NCI-H1417 treated with DMSO at 0.1 percent for 48 hours (cell line): ENCODE data around the gene DLG2.

ENCODE experiments used
- DNase-seq: peaks from one replicate; lab custom pipeline; 2025; lab: John Stamatoyannopoulos, UW

Gene DLG2

GRCh38 chr11:84194696-84195095, 1432.4 kb downstream of the DLG2 start:
- DNase-seq = no peak

GRCh38 chr11:84193706-84194105, 1433.4 kb downstream of the DLG2 start:
- no peak for DNase-seq

- DNase-seq = no peak
Measured at GRCh38 chr11:84188521-84188920, 1438.6 kb downstream of the DLG2 start.

GRCh38 chr11:84173078-84173477, 1454.1 kb downstream of the DLG2 start:
- DNase-seq = no peak

- DNase-seq = no peak
Measured at GRCh38 chr11:84165139-84165538, 1462.0 kb downstream of the DLG2 start.

GRCh38 chr11:84164728-84165127, 1462.4 kb downstream of the DLG2 start:
- no peak for DNase-seq

- DNase-seq = no peak
Measured at GRCh38 chr11:84163116-84163515, 1464.0 kb downstream of the DLG2 start.

GRCh38 chr11:84157639-84158038, 1469.5 kb downstream of the DLG2 start:
- DNase-seq = no peak

- DNase-seq = no peak
Measured at GRCh38 chr11:84146826-84147225, 1480.3 kb downstream of the DLG2 start.

- DNase-seq = no peak
Measured at GRCh38 chr11:84145616-84146185, 1481.4 kb downstream of the DLG2 start.

GRCh38 chr11:84144531-84144930, 1482.6 kb downstream of the DLG2 start:
- DNase-seq = no peak

GRCh38 chr11:84142411-84142810, 1484.7 kb downstream of the DLG2 start:
- no peak for DNase-seq

- no peak for DNase-seq
Measured at GRCh38 chr11:84140386-84141169, 1486.6 kb downstream of the DLG2 start.

- no peak for DNase-seq
Measured at GRCh38 chr11:84137960-84138359, 1489.2 kb downstream of the DLG2 start.

GRCh38 chr11:84137505-84137904, 1489.6 kb downstream of the DLG2 start:
- no peak for DNase-seq

- DNase-seq = no peak
Measured at GRCh38 chr11:84136926-84137325, 1490.2 kb downstream of the DLG2 start.

GRCh38 chr11:84130646-84131427, 1496.3 kb downstream of the DLG2 start:
- DNase-seq = no peak

GRCh38 chr11:84129961-84130576, 1497.1 kb downstream of the DLG2 start:
- no peak for DNase-seq

GRCh38 chr11:84128840-84129239, 1498.3 kb downstream of the DLG2 start:
- no peak for DNase-seq

GRCh38 chr11:84117394-84117793, 1509.8 kb downstream of the DLG2 start:
- no peak for DNase-seq

- DNase-seq = peak; percentile 5
Measured at GRCh38 chr11:84106541-84106940, 1520.6 kb downstream of the DLG2 start.

- no peak for DNase-seq
Measured at GRCh38 chr11:84105148-84105547, 1522.0 kb downstream of the DLG2 start.

GRCh38 chr11:84103096-84103495, 1524.0 kb downstream of the DLG2 start:
- no peak for DNase-seq
